GM23338 (cell line): Measurements from ENCODE around the gene GGA1.

Experiments
- POLR2AphosphoS5 ChIP-seq: IDR thresholded peaks from 2 replicates; pipeline ENCODE4 v1.6.1; 2016; ENCODE audit warnings: antibody characterized with exemption, low read depth
- TF ChIP-seq, protein P1 (sequence below), 2 experiments: fragments of 200-600 bp in 1 of 2; sonication (generic) in 1 of 2; conservative IDR thresholded peaks; 2 replicates each; pipeline versions ENCODE4 v1.5.1 to v1.6.1; 2016 to 2017; ENCODE audit warnings: antibody characterized with exemption in 2 of 2, low read depth in 2 of 2, mild to moderate bottlenecking in 2 of 2, moderate library complexity in 1 of 2

GRCh38 chr22:37560608-37561211, 47.9 kb upstream of the GGA1 start:
- TF ChIP-seq, protein P1, sequence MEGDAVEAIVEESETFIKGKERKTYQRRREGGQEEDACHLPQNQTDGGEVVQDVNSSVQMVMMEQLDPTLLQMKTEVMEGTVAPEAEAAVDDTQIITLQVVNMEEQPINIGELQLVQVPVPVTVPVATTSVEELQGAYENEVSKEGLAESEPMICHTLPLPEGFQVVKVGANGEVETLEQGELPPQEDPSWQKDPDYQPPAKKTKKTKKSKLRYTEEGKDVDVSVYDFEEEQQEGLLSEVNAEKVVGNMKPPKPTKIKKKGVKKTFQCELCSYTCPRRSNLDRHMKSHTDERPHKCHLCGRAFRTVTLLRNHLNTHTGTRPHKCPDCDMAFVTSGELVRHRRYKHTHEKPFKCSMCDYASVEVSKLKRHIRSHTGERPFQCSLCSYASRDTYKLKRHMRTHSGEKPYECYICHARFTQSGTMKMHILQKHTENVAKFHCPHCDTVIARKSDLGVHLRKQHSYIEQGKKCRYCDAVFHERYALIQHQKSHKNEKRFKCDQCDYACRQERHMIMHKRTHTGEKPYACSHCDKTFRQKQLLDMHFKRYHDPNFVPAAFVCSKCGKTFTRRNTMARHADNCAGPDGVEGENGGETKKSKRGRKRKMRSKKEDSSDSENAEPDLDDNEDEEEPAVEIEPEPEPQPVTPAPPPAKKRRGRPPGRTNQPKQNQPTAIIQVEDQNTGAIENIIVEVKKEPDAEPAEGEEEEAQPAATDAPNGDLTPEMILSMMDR (conservative IDR thresholded peaks at IDR 0.05; ENCODE audit: low read depth in 2 of 2), result no peak
- no peak for TF ChIP-seq POLR2AphosphoS5
